ENCODE data around the gene GRB2.

The GRB2 gene

DNA sequence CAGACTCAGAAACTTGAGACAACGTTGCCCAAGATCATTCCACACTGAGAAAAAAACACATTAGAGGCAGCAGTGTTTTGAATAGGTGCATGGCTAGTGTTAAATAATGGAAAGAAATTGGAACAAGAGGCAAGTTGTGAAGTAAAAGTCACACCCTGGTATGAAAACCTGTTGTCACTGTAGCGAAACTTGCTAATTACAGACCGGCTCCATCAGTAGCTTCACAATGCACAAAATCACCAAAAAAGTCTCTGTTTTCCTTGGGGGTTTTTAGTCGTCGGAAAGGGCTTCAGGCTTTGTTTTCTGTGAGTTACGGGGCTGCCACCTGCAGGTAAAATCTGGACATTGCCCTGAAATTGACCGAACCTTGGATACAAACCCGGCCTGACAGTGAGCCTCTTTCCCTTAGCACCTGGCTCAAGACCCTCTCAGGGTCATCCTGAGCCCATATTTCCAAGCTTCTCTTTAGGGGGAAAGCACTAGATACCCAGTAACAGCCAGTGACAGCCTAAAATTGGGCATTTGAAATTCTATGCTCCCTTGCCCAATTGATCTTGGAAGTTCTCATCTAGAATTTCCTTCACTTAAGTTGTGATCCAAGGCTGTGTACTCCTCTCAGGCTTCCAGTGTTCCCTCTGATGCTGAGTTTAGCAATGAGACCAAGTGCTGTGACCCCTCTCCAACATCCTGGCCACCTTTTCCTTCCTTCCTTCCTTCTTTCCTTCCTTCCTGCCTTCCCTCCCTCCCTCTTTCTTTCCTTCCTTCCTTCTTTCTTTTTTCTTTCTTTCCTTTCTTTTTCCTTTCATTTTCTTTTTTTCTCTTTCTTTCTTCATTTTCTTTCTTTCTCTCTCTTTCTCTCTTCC lies 7.2 kb upstream of the GRB2 start:
- DNase-seq: peak; percentile 62

DNA sequence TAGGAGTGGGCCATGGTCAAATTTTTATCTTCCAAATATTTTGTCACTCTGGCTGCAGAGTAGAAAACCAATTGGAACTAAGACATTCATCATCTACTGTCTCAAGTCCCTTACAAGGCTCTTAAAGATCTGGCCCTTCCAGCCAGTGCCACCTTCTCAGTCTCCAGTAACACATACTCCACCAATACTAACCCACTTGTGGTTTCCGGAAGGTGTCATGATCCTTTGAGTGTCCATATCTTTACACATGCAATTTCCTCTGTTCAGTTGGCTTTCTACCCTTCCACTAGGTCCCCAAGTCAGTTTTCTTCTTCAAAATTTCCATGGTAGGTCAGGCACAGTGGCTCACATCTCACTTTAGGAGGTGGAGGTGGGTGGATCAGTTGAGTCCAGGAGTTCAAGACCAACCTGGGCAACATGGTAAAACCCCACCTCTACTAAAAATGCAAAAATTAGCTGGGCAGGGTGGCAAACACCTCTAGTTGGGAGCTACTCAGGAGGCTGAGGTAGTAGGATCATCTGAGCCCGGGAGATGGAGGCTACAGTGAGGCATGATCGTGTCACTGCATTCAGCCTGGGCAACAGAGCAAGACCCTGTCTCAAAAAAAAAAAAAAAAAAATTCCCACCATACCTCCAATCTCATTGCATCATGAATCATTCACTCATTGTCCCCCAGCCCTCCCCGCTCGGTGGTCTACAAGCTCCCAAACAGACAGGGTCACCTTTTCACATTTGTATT lies 6.0 kb upstream of the GRB2 start:
- no peak for DNase-seq

DNA sequence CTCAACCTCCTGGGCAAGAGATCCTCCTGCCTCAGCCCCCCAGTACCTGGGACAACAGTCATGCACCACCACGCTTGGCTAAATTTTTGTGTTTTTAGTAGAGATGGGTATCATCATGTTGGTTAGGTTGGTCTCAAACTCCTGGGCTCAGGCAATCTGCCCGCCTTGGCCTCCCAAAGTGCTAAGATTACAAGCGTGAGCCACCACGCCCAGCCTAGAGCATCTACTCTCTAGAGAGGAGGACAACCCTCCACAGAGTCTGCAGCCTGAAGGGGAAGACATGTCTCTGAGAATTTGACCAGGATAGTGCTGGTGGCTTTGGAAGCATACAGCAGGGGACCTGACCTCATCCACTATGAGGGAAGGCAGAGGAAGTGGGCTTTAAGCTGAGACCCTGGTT lies 4.7 kb upstream of the GRB2 start:
- DNase-seq: no peak

DNA sequence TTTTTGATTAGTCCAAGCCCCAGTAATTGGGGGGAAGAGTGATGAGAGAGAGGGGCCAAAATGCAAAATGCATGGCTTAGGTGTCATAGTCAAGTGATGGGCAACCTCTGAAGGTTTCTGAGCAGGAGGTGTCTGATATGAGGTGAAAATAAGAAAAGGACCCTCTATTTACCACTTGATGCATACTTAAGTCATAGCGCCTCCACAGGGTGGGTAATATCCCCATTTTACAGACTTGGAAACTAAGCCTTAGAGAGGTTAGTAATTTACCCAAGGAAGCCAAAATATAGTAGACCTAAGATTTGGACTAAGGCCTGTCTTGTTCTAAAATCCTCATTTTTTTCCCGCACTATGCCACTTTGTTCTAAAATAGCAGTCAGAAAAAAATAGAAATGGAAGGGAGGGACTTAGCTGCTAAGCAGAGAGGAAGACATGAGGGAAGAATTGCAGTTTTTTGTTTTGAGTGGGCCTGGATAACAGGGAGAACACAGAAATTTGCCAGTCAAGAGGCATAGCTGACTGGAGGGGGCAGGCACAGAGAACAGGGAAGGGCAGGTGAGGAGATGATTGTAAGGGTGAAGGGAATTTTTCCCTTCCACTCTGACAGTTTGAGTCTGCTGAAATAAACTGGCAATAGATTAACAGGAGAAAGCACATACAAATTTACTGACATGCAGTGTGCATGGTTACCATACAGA lies 2.3 kb upstream of the GRB2 start:
- no peak for DNase-seq

DNA sequence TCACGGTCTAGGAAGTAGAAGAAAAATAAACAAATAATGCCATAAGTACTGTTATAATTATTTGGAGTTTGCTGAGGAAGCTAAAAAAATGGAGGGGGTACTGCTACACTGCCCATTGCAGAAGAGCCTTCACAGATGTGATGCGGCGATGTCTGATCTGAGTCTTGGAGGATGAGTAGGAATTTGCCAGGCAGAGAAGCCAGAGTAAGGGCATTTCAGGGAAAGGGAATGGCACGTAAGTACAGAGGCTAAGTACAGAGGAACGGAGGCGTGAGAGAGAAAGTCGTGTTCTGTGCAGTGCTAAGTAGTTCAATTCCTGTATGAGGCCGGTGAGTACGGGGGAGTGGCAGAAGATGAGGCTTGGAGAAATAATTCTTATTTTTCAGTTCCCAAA lies 741 bp upstream of the GRB2 start:
- DNase-seq: no peak

DNA sequence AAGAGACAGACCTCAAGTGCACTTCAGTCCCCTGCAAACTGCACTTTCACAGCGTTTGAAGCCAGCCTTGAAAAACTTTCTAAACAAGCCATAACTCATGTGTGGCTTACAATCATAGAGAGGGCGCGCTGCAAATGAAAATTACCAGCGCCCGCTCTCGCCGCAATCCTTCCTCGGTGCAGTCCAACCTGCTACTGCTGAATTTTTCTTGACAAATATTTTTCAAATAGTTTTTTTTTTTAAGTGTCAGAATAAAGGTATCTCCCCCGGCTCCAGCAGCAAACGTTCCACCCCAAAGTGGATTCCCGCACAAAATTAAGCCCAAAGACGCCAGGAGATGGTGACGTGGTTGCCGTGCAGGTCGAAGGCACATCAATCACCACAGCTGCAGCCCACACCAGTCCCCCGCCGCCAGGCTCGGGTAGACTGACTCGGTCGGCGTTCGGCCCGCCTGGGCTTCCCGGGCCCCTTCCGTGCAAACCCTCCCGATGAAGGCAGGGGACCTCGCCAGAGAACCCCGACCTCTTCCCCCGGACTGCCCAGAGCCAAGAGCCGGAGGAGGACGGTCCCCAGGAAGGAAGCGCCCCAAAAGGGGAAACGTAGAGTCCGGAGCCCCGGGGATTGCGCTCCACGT lies 630 bp downstream of the GRB2 start:
- DNase-seq: no peak

DNA sequence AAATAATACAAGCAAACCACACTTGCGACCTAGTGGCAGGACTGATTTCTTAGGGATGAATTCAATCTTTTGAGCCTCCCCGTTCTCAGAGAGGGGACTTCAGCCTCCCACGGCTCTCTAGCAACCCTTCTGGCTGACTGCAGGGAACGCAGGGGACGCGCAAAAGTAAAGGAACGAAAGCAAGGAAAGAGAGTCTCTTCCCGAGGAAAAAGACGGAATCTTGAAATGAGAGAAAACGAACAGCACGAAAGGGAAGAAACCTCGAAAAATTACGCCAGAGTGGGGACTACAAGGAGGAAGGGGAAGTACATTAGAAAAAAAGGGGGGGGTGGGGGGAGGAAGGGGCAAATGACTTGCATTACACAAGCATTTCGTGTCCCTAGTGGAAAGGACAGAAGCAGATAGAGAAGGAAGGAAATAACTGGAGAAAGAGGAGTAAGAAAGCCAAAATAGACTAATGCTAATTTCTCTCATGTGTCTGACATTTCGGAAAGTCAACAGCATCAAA lies 1.2 kb downstream of the GRB2 start:
- DNase-seq: peak; percentile 36

DNA sequence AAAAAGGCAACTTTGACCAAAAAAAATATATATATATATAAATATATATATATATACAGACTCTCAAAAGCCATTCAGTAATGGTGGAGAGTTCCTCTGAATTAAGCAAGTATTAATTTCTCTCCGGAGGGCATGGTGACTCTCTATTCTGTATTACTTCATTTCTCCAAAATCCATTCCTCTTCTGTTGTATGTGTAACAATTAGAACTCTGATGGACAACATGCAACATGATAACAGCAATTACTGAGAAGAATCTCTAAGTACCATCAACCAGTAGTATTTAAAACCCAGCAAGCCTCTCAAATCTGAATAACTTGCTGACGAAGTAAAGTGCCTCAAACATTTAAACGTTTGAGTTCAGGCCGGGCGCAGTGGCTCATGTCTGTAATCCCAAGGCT lies 2.3 kb downstream of the GRB2 start:
- no peak for DNase-seq

DNA sequence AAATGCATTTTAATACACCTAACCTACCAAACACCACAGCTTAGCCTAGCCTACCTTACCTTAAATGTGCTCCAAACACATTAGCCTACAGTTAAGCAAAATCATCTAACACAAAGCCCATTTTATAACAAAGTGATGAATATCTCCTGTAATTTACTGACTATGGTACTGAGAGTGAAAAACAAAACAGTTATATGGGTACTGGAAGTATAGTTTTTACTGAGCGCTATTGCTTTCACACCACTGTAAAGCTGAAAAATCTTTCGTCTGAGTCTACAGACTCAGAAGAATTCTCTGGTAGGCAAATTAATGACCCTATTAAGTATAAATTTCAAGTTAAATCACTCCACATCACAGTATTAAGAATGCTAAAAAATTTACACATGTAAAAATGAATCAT lies 3.5 kb downstream of the GRB2 start:
- DNase-seq: no peak

DNA sequence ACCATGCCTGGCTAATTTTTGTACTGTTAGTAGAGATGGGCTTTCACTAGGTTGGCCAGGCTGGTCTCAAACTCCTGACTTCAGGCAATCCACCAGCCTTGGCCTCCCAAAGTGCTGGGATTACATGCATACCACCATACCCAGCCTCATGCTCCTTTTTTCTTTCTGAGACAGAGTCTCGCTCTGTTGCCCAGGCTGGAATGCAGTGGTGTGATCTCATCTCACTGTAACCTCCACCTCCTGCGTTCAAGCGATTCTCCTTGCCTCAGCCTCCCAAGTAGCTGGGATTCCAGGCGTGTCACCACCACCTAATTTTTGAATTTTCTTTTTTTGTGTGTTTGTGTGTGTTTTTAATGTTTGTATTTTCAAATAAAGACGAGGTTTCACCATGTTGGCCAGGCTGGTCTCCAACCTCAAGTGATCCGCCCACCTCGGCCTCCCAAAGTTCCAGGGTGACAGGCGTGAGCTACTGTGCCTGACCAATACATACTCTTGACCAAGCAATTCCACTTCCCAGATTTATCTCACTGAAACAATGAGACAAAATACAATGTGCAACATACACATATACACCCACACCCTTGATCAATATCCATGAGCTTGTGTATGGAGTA lies 5.0 kb downstream of the GRB2 start:
- no peak for DNase-seq

DNA sequence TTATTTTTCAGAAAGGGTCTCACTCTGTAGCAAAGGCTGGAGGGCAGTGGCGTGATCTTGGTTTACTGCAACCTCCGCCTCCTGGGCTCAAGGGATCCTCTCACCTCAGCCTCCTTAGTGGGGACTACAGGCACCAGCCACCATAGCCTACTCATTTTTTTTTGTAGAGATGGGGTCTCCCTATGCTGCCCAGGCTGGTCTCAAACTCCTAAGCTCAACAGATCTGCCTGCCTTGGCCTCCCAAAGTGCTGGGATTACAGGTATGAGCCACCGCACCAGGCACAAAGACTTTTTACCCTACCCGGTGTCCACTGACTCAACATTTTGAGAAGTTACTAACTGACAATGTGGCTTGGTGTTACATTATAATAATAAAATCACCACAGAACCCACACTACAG lies 7.2 kb downstream of the GRB2 start:
- no peak for DNase-seq

DNA sequence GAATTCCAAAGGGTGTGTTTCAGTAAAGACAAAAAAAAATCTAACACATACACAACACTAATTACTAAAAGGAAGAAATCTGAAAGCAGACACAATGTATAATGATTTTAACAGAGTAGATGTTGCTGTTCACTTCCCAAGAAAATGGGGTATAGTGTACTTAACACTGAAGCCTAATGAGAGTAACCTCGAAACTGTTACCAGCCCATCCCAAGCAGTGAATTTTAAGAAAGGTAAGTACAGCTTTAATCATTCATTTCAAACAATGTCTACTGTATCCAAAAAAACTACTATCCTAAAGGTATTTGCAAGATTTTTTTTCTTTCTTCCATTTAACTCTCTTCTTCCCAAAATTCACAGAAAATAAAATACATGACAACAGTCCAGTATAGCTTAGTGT lies 8.3 kb downstream of the GRB2 start:
- no peak for DNase-seq

DNA sequence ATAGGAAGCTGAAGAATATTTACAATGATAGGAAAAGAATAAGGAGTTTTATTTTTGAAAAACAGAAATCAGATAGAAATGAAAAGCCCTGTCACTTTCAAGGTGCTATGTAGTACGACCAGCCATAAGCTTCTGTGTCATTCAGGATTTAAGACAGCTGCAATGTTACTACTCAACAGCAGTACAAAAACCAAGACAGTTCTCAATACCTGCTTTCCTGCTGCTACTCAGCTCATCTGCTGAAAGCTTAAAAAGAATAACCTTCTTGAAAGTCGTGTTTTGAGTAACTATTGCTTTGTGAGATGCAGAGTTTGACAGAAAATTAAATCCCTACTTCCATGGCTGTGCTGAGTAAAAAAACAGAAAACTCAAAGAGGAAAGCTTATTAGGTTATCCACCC lies 8.7 kb downstream of the GRB2 start:
- DNase-seq: no peak

DNA sequence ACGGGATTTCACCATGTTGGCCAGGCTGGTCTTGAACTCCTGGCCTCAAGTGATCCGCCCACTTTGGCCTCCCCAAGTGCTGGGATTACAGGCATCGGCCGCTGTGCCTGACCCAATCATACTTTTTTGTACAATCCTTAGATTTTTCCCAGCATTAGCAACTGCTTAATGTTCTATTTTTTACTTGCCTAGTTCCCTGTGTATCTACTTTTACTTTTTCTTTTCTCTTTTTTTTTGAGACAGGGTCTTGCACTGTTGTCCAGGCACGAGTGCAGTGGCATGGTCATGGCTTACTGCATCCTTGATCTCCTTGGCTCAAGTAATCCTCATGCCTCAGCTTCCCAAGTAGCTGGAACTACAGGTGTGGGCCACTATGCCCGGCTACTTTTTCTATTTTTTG lies 9.5 kb downstream of the GRB2 start:
- DNase-seq: no peak

DNA sequence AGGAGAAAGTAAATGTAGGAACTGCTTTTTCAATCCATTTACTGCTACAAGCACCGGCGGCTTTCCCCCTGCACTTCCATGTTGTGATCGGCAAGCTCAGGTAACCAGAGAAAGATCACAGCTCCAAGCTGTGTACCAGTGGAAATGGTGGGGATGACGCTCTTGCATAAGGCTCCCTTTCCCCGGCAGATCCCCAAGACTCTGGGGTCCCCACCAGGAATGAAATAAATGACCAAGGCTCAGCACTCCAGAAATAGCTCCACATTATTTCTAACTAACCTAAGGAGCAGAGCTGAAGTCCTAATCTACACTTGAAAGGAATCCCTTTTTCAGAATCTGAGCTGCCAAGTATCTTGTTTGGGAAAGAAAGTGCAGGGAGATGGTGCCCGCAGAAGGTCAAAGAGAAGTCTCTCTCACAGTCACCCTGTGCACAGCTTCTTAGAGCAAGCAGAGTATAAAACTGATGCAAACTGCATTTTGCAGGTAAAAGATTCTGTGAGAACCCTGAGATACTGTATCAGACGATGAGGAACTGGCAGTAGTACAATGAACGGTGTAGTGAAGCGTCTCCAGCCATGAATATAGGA lies 11.1 kb downstream of the GRB2 start:
- no peak for DNase-seq

DNA sequence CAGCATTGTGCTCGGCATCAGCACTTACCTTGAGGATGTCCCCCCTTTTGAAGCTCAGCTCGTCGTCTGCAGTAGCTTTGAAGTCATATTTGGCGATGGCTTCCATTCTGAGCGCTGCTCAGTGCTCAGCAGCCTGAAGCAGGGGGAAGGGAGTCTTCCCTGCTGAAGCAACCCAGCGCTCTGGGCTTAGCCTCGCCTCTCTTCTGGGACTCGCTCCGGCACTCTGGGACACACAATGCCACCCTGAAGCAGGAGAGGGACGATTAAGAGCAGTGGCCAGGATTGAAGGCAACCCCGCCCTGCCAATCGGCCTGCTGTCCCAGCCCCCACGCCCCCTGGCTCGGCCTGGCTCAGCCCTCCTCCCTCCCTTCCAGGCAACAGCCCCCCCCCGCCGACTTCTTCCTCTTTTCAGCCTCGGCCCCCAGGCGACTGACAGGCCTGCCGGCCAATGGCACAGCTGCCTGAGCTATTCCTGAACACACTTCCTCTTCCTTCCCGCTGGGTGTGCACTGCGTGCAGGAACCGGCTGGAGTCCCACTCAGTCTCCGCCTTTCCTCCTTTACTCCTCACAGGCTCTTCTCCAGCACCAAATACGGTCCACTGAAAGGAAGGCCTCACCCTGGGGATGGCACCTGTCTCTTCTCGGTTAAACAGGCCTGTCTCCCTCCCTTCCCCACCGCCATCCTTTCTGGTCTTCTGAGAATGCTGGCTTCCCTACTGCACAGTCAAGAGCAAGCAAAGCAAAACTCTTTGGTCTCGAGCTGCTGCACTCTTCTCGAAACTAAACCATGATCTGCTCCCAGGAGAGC lies 11.8 kb downstream of the GRB2 start:
- peak; percentile 92 for DNase-seq

DNA sequence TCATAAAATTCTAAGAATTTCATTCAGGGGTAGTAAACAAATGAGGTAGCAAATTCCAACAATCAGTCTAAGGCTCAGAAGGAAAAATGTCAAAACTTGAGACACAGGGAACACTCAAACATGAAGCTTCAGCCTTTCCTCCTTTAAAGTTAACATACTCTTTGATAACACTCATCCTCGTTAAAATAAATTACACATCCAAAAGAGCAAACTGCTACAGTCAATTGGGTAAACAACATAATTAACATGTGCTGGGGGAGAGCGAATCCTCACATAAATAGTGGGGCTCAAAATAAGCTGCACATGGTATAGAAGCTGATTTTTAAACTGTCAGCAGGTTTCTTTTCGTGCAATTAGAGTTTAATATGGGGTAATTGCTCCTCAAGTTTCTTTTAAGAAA lies 12.9 kb downstream of the GRB2 start:
- no peak for DNase-seq

DNA sequence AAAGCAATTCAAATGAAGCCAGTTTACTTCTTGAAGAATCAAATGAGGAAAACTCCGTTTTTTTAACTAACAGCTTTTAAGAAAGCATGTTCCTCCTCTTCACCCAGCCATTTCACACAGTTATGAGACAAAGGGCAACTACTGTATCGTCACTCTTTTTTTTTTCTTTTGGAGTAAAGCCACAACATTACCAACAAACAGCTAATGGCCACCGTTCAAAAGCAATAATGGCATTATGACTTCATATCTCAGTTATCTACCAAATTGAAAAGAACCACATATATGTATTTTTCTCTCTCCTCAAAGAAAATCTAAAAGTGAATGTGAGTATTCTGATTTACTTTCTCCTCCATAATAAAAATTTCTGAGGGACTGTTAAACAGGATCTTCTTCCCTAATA lies 14.5 kb downstream of the GRB2 start:
- no peak for DNase-seq

DNA sequence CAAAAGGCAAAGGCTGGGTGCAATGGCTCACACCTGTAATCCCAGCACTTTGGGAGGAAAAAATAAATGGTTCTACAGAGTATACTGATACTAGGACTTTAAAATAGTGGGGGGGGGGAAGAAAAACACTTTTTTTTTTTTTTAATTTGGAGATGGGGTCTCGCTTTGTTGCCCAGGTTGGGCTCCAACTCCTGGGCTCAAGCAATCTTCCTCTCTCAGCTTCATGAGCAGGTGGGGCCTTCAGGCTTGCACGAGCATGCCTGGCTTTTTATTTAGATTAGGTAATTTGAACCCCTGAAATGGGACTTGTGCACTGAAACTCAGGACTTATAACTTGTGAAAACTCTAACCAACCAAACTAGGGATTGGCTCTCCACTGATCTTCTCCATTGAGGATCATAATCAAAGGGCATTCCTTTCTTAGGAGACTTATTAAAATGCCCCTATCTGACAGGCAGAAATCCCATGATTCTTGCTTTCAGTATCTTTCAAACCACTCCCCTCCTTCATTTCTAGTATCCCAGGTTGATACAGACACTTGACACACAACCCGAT lies 16.9 kb downstream of the GRB2 start:
- DNase-seq: no peak

DNA sequence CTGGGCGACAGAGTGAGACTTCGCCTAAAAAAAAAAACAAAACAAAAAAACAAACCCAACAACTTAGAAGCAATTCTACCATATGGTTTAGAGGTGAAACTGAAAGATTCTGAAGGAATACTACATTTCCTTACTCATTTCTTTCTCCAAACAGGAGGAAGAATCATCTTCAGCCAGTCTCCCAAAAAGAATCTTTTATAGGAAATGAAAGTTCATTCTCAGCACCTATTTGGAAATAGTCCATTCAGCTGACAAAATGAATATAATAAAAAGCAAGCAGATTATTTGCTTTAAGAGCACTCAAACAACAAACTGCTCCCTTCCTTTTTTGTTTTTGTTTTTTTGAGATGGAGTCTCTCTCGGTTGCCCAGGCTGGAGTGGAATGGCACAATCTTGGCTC lies 17.7 kb downstream of the GRB2 start:
- DNase-seq: no peak

DNA sequence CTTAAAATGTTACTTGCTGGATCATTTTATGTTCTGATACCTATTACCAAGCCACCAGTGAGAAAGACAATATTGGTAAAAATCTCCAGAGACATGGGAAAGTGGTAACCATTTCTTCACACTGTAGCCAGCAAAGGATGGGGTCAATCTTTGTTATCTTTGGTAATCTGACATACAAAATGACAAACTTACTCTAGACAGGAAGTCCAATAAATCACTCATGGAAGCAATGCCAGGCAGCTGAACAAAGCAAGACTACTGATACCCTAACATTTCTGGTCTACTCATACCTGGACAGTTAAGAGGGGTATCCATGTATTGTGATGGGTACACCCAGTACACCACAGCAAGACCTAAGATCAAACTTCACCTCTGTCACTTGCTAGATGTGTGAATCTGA lies 19.0 kb downstream of the GRB2 start:
- DNase-seq: no peak
